Activated CD4-positive, alpha-beta T cell treated with anti-CD3 and anti-CD28 coated beads, Interleukin-10, Interleukin-2, amounts not matched to agents 100 ng/mL and 50 ng/mL, durations not matched to agents 16 hours and 8 hours (primary cell): ENCODE measurements around the gene ANGPTL2.
"Not testable (repeated sequence)": the region's sequence is repeated elsewhere in the genome, so short reads cannot be mapped to it uniquely, and the experiment has no call there.

ENCODE experiments used
- DNase-seq: peaks from one replicate; pipeline ENCODE4 v3.0.0-alpha.2; 2020

The ANGPTL2 gene

GRCh38 chr9:127122176-127123063 lies at the start of gene ANGPTL2:
ANGPTL2 (minus strand) TSS chr9:127122635; CDS start chr9:127108731, 13,904 bp downstream.
- peak; percentile 25 for DNase-seq

- not testable (repeated sequence) for DNase-seq
These were observed 48.9 kb upstream of the ANGPTL2 start for GRCh38 chr9:127171348-127171747.

GRCh38 chr9:127170652-127171051 lies 48.2 kb upstream of the ANGPTL2 start:
- DNase-seq: no peak

DNA sequence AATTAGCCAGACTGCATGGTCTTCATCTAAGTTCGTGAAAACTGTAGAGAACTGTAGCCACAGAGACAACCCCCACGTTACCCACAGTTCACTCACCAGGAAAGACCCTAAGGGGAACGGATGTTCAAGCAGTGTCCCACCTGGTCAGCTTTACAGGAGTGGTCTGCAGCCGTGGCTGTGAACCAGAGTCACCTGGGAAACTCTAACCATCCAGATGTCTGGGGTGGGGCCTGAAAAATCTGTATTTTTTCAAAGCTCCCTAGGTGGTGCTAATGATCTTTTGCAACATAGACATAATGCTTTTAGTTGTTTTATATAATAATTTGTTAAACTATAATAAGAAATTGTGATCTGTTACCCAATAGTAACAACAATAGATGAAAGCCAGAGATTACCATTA lies 47.7 kb upstream of the ANGPTL2 start:
- no peak for DNase-seq

DNA sequence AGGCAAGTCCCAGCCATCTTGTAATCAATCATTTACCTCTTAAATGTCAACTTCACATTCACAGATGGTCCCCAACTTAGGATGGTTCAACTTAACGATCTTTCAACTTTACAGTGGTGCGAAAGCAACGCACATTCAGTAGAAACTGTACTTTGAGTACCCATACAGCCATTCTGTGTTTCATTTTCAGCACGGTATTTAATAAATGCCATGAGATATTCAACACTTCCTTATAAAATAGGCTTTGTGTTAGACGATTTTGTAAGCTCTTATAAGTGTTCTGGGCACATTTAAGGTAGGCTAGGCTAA lies 47.1 kb upstream of the ANGPTL2 start:
- DNase-seq: no peak

DNA sequence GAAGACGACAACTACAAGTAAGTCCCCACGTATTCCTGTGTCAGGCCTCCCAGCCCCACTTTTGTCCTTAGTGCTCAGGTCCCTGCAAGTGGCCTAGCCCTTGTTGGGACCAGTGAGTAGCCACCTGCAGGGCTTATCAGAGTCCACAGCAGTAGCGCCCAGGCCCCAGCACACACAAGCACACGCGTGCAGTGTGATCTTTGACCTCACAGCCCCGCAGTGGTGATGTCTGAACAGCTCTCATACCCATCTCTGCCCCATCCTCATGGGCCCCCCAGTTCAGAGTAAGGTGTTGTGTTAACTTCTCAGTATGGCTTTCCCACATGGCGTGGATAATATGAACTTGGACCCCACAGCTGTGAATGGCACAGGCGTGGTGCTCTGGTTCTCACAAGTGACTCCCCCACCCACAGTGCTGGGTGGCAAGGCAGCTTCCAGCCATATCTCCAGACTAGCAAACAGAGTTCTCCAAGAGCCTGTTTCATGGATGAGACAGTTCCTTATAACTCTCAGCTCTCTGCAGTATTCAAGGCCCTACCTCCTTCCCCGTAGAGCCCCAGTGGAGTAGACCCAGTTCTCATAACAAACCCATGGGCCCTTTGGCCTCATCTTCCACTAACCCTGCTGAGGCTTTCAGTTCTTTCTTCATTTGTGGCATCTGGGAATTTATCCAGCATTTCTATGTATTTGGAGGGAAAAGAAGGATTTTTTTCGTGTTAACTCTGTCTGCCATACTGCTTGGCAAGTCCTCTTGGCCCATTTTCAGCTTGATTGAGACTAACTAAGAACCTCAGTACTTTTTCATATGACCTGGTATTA lies 46.5 kb upstream of the ANGPTL2 start:
- DNase-seq: no peak

DNA sequence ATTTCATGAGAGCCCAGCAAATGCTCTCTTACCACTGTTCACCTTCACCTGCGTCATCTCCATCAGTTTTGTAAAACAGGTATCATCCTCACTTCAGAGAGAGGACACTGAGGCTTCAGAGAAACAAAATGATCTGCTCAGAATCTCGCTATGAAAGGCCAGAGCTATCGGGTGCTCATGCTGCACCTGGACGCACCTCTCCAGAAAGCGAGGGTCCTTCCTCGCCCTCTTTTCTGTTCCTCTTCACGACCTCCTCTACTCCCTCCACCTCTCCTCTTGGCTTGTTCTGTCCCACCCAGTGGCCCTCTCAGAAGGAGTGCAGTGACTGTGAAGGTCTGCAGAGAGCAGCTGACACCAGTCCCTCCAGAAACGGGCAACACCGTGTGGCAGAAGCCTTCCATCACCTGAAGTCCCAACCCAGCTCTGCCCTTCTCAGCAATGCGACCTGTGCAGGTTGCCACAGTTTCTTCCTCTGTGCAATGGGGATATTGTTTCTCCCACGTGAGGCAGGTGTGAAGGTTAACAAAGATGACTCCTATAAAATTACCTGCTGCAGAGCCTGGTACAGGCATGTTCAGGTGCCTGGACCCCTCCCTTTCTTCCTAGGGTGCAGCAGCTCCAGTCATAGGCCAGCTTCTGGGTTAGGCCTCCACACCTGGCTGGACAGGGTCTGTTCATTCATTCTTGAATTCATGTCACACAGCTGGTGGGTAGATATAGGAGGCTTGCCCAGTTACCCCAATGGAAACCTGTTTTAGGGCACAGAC lies 45.3 kb upstream of the ANGPTL2 start:
- DNase-seq: no peak

- DNase-seq: peak; percentile 32
These were observed 44.5 kb upstream of the ANGPTL2 start for GRCh38 chr9:127166651-127167524.

DNA sequence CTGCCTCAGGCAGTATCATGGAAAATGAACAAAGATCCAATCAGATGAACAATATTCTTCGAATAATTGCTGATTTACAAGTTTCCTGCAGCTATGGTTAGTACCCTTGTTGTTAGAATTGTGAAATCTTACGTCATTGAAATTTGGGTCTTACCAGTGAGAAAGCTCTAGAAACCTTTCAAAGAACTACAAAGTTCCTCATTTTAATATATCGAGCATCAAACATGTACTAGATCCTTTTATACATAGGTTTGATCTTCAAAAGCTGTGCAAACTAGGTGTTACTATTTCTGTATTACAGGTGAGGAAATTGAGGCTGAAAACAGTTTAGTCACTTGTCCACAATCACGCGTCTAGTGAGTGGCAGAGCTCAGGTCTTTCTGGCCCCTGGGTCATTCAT lies 43.7 kb upstream of the ANGPTL2 start:
- no peak for DNase-seq

DNA sequence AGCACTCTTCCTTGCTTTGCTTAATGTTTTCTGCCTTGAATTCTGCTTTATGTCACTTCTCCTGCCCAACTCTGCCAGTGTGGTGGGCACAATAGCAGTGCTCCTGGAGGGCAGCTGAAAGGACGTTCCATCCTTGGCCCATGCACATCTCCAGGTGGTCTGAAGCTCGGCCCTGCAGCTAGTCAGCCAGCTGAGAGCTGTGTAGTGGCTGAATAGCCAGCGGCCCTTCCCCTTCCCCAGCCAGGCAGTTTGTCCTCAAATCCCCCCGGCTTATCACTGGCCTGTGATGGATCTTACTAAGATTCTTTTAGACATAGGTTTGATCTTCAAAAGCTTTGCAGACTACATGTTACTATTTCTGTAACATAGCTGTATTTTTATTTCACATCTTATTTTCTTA lies 42.7 kb upstream of the ANGPTL2 start:
- no peak for DNase-seq

DNA sequence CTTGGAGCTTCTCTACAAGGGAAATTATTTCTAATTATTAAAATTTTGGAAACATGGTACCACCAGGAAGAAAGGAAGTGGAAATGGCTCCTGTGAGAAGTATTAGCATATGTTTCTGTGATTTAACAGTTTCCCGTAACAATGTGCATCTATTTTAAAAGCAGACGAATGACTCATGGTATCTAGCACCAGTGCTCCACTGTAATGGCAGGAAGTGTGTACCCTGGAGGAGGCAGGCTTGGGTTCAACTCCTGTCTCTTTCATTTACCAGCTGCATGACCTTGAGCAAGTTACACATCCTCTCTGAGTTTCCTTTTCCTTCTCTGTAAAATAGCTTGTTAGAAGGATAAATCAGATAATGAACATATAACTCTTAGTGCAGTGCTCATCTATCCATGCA lies 41.0 kb upstream of the ANGPTL2 start:
- peak; percentile 86 for DNase-seq

DNA sequence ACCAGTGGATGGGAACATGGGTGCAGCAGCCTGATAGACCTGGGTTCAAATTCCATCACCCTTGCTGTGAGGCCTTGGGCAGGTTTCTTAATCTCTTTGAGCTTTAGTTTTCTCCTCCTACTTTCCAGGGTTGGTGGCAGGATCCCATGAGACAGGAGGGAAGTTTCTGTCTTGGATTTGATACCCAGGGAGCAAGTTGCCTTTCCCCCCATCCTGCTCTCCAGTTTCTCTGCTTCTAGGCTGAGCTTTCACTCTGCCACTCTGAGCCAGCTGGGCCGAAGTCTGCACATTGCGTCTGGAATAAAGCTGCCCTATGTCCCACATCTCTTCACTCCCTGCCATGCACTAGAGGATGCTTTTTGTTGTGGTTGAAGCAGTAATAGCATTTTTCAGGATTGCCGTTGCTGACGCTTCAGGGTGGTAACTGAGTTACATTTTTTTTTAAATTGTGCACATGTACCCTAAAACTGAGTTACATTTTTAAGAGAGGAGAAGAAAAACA lies 40.5 kb upstream of the ANGPTL2 start:
- DNase-seq: no peak

DNA sequence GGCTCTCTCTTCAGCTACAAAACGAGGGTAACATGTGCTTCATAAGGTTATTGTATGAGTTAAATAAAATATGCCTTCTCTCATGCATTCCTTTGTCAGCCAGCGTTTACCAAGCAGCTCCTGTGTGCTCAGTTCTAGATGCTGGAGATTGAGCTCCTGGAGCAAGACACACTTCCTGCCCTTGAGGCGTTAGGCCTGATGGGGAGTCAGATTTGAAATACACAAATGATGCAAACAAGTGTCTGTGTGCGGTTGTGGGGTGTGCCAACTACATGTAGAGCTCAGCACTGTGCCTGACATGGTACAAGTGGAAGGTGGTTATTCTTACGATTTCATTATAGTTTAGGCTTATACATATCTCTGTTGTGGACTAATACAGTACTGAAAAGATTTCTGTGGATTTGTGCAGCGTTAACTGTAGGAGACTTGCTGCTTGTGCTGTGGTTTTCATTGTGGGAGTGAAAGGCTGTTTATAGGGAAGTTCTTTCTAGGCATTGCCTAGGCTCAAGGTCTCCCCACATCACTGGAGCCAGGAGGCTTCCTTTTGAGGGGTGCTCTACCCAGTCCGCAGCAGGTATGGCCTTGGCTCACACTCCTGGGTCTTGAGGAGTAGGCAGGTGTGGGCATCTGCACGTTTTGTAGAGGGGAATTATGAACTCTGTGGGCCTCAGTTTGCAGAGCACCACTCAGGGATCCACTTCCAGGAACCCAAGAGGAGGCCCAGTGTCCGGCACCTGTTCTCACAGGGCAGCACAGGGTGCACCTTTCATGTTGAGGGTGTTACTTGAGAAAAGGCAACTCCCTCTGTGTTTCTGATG lies 39.8 kb upstream of the ANGPTL2 start:
- peak; percentile 93 for DNase-seq

- DNase-seq: no peak
These were observed 38.7 kb upstream of the ANGPTL2 start for GRCh38 chr9:127161081-127161624.

DNA sequence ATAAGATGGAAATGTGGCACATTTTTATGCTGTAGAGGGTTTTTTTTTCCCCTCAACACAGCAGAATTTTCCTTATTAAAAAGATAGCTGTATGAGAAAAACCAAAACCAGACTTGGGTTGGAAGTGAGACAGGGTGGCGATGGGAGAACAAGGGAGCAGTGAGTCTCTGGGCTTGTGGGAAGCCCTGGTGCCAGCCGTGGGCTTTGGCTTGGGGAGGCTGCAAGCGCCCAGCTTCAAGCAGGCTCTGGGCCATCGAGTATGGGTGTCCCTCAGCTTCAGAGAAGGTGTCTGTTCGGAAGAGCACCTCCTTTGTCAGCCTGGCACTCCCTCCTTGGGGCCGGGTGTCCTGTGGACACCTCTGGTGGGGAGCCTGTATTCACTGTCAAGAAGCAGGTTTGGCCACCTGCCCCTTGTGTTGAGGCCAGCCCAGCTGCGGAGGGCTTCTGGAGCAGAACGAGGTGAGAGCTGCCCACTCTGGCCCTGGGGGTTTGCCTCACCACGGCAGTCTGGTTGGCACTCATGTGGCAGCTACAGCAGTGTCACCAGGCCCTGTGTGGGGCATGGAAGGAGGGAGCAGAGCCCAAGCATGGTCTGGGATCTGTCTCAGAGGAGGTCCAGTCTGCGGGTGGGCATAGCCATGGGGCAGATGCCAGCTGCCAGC lies 37.6 kb upstream of the ANGPTL2 start:
- no peak for DNase-seq

- peak; percentile 46 for DNase-seq
These were observed 36.9 kb upstream of the ANGPTL2 start for GRCh38 chr9:127159325-127159801.

DNA sequence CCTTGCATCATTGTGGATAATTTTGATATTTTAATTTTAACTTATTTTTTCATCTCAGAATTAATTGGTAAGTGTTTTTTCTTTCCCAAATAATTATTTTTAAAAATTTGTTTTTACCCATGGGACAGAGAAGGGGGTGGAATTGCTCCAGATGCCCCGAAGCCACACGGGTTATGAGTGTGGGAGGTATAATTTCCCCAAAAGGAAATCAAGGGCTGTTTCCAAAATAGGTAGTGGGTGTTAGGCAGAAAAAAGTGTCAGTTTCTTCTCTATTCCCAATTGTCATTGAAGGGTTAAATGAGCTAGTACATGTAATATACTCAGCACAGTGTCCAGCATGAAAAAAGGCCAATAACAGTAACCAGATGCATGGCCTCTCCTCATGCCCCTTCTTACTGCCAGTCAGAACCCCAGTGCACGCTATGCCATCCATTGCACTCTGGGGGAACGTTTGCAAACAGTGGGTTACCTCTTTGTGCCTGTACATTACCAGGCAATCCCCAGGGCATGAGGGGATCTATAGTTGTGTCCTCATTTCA lies 36.4 kb upstream of the ANGPTL2 start:
- DNase-seq: no peak

GRCh38 chr9:127155314-127155960 lies 33.0 kb upstream of the ANGPTL2 start:
- DNase-seq: no peak
